ENCODE results near the gene SH3PXD2A. TPM values are rescaled to one million over a fixed set of nuclear protein-coding genes. Genes with fewer than 3 reads are reported as not detected.

The SH3PXD2A gene
- total and polyA plus RNA-seq, 10 of the 15 experiments (the other 5 are each of a cell fraction or from before 2014, with no cell fraction given), result 0.63 to 14.0 (median 4.4) TPM

DNA sequence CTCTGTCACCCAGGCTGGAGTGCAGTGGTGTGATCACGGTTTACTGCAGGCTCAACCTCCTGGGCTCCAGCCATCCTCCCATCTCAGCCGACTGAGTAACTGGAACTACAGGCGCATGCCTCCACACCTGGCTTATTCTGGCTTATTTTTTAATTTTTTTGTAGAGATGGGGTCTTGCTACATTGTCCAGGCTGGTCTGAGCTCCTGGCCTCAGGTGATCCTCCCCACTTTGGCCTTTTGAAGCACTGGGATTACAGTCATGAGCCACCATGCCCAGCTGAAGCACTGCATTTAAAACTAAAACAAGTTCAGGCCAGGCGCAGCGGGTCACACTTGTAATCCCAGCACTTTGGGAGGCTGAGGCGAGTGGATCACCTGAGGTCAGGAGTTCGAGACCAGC lies 8.0 kb downstream of the SH3PXD2A start:
- FAIRE-seq (no peak), ATAC-seq (no peak), DNase-seq (ENCODE audit: low read depth, low spot score) (no peak)
- H3K4me2 ChIP-seq (ENCODE audit: control insufficient read depth, insufficient read depth), result no peak overlapping the region
- H2AFZ ChIP-seq (ENCODE audit: control insufficient read depth, low read depth, low read length), result no peak overlapping the region
- H3K27ac ChIP-seq (ENCODE audit: control insufficient read depth, insufficient read depth), result no peak overlapping the region
- 71% methylated on average over 7 of the region's 7 CpGs for WGBS (ENCODE audit: insufficient coverage, insufficient replicate concordance, low lambda C conversion rate, missing lambda C conversion rate)
- peaks cover 0 to 6% of the 10 kb centered on the region in 2 experiments; a peak in 1 of 4 replicates for H3K27me3 ChIP-seq (replicated peaks in 1 of 2; ENCODE audit: control insufficient read depth in 2 of 2, insufficient read depth in 2 of 2, low read length in 1 of 2)
- in situ Hi-C loops (cut with MboI) (no loop called here), intact Hi-C loops (cut with micrococcal nuclease; ENCODE audit: unreplicated experiment) (no loop called here)
- no peaks in the 10 kb centered on the region for H3K79me2 ChIP-seq (ENCODE audit: control insufficient read depth, insufficient read depth, low read length)
- H3K36me3 ChIP-seq (ENCODE audit: control insufficient read depth in 2 of 2, insufficient read depth in 2 of 2, low read length in 1 of 2), result no peaks in the 10 kb centered on the region
- RAD21 ChIA-PET (ENCODE audit: unreplicated experiment), result interaction anchor here (1.7 to 1.8 kb wide), 2 partner anchors 11 to 135 kb away, joined by 4 to 8 read pairs; no protein-coding TSS in a partner anchor
- SMC1A ChIA-PET (ENCODE audit: uncharacterized antibody, unreplicated experiment), result interaction anchor here (1.3 to 1.8 kb wide), 2 partner anchors 11 to 135 kb away, joined by 4 read pairs; no protein-coding TSS in a partner anchor
- no peaks in the 10 kb centered on the region for H4K20me1 ChIP-seq (ENCODE audit: control insufficient read depth, insufficient read depth)
- BruUV-seq (replicated peaks), result no TSS peak
- CTCF ChIA-PET, result interaction anchor here (0.7 to 2.1 kb wide), 7 partner anchors 8 to 134 kb away, joined by 3 to 5 read pairs (median 3); partner anchors contain the start of gene SH3PXD2A
- H3K9me3 ChIP-seq (replicated peaks; ENCODE audit: control insufficient read depth, insufficient read depth, low read length), result no peaks in the 10 kb centered on the region
- no peaks in the 10 kb centered on the region for H3K4me1 ChIP-seq (ENCODE audit: control insufficient read depth, insufficient read depth, low read length)
- H3K9ac ChIP-seq (ENCODE audit: control insufficient read depth, insufficient read depth, low read length), result no peak overlapping the region
- no peak overlapping the region for H3K4me3 ChIP-seq
- POLR2A ChIA-PET, result interaction anchor here (0.7 kb wide), 1 partner anchor 397 kb away, joined by 4 read pairs; no protein-coding TSS in a partner anchor
- TF ChIP-seq EP300 (IDR thresholded peaks at IDR 0.05; ENCODE audit: borderline replicate concordance in 1 of 2, control insufficient read depth in 1 of 2, low read depth in 2 of 2, low read length in 2 of 2) (no peak), BACH1 (IDR thresholded peaks at IDR 0.05; ENCODE audit: borderline replicate concordance) (no peak), POLR2A (IDR thresholded peaks at IDR 0.05; ENCODE audit: low read depth, low read length) (no peak), FOS (IDR thresholded peaks at IDR 0.05; ENCODE audit: borderline replicate concordance, extremely low read depth, insufficient read length) (no peak), NFIC (IDR thresholded peaks at IDR 0.05; ENCODE audit: low read depth, low read length) (no peak), CTCF (IDR thresholded peaks at IDR 0.05 in 2 of 3, conservative IDR thresholded peaks at IDR 0.05 in 1 of 3; ENCODE audit: control insufficient read depth in 2 of 3, extremely low read depth in 1 of 3, insufficient read depth in 1 of 3, low read depth in 3 of 3, low read length in 3 of 3) (no peak), SUZ12 (IDR thresholded peaks at IDR 0.05; ENCODE audit: unreplicated experiment) (no peak), POLR2AphosphoS2 (IDR thresholded peaks at IDR 0.05; ENCODE audit: low read depth, low read length) (no peak), SMAD1 (IDR thresholded peaks at IDR 0.05; ENCODE audit: low read depth, partially characterized antibody) (no peak), ZZZ3 (IDR thresholded peaks at IDR 0.05; ENCODE audit: control insufficient read depth, insufficient read length, low read depth) (no peak), ZSCAN29 (IDR thresholded peaks at IDR 0.05) (no peak), ZNF274 (IDR thresholded peaks at IDR 0.05; ENCODE audit: insufficient read depth, insufficient read length) (no peak), PRDM15 (CRISPR knock-in tag; IDR thresholded peaks at IDR 0.05) (no peak), ZNF217 (IDR thresholded peaks at IDR 0.05) (no peak), ETV6 (conservative IDR thresholded peaks at IDR 0.05 in 1 of 2, IDR thresholded peaks at IDR 0.05 in 1 of 2; ENCODE audit: borderline replicate concordance in 1 of 2, low read depth in 1 of 2) (no peak), HDAC6 (IDR thresholded peaks at IDR 0.05; ENCODE audit: unreplicated experiment) (no peak), NRF1 (conservative IDR thresholded peaks at IDR 0.05; ENCODE audit: low read depth, low read length) (no peak), RUNX3 (IDR thresholded peaks at IDR 0.05; ENCODE audit: low read length) (no peak)

All from GM12878 (cell line).